GM19452 (cell line): ENCODE measurements around the gene NUDT12.

ENCODE experiments used
- ATAC-seq: cut with Tn5 transposase; IDR thresholded peaks from one replicate; pipeline ENCODE4 v1.9.1; 2021; ENCODE audit not compliant: unreplicated experiment

NUDT12 gene

GRCh38 chr5:103541569-103541968 lies 21.0 kb downstream of the NUDT12 start:
- ATAC-seq: no peak

GRCh38 chr5:103541114-103541513 lies 21.5 kb downstream of the NUDT12 start:
- ATAC-seq: no peak

- ATAC-seq: no peak
Measured at GRCh38 chr5:103539376-103540330, 22.9 kb downstream of the NUDT12 start.

GRCh38 chr5:103532086-103532734 lies 30.4 kb downstream of the NUDT12 start:
- ATAC-seq: no peak

- no peak for ATAC-seq
Measured at GRCh38 chr5:103526164-103526915, 36.2 kb downstream of the NUDT12 start.

GRCh38 chr5:103525361-103525760 lies 37.2 kb downstream of the NUDT12 start:
- ATAC-seq: no peak

GRCh38 chr5:103523319-103523718 lies 39.3 kb downstream of the NUDT12 start:
- ATAC-seq: no peak

GRCh38 chr5:103522586-103522985 lies 40.0 kb downstream of the NUDT12 start:
- ATAC-seq: no peak

- ATAC-seq: no peak
Measured at GRCh38 chr5:103519550-103519949, 43.0 kb downstream of the NUDT12 start.

- ATAC-seq: no peak
Measured at GRCh38 chr5:103514371-103514770, 48.2 kb downstream of the NUDT12 start.

- no peak for ATAC-seq
Measured at GRCh38 chr5:103513701-103514100, 48.9 kb downstream of the NUDT12 start.

- ATAC-seq: no peak
Measured at GRCh38 chr5:103512500-103512899, 50.1 kb downstream of the NUDT12 start.

- no peak for ATAC-seq
Measured at GRCh38 chr5:103511554-103511885, 51.1 kb downstream of the NUDT12 start.

- ATAC-seq: no peak
Measured at GRCh38 chr5:103510851-103511553, 51.6 kb downstream of the NUDT12 start.

GRCh38 chr5:103505581-103506305 lies 56.8 kb downstream of the NUDT12 start:
- ATAC-seq: no peak

GRCh38 chr5:103503066-103503465 lies 59.5 kb downstream of the NUDT12 start:
- no peak for ATAC-seq

- no peak for ATAC-seq
Measured at GRCh38 chr5:103502662-103503061, 59.9 kb downstream of the NUDT12 start.
